Subcutaneous adipose tissue (tissue), 4 donors: ENCODE data around the gene UFSP2. TPM values are rescaled to one million over a fixed set of nuclear protein-coding genes. Genes with fewer than 3 reads are reported as not detected.

Experiments
- total RNA-seq, 4 donors: library from RNA; depleted of rRNA; stranded (reverse); fragments of >200 nt; gene quantifications; one replicate each; pipeline ENCODE4 v1.1.0, GENCODE V29; 2016
- TF ChIP-seq, protein P1 (sequence below): fragments of 450-650 bp; IDR thresholded peaks from one replicate; pipeline ENCODE4 v1.5.1; 2016; ENCODE audit warnings: low read depth, mild to moderate bottlenecking, control low read depth, antibody characterized with exemption, moderate library complexity

The UFSP2 gene
- total RNA-seq, 4 donors from 2014 or later: 22.9 to 43.6 (median 36.7) TPM

DNA sequence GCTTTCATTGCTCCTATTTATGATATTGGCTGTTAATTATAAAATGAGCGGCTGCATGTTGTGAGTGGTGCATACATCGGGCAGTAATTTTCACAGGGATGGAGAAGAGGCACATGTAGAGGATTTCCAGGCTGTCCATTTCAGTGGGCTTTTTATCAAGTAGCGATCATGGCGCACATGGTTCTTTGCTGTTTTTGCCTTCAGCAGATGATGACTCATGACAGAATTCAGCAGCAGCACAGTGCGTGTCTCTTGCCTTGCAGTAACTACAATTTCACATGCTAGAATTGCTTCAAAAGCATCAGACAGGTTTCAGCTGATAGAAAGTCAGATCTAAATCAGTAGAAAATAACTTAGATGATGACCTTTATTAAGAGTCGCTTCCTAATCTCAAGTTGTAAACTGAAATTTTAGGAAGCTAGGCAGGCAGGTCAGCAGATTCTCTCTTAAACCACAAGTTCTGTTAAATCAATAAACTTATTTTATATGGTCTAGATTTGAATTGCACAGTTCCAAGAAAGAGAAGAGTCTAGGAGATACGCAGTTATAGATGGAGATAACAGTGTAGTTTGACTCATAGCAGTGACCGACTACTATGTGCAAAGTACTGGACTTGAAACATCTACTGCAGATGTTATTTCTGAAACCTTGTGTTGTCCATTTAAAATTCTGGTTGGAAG lies 65.9 kb downstream of the UFSP2 start:
- TF ChIP-seq, protein P1, sequence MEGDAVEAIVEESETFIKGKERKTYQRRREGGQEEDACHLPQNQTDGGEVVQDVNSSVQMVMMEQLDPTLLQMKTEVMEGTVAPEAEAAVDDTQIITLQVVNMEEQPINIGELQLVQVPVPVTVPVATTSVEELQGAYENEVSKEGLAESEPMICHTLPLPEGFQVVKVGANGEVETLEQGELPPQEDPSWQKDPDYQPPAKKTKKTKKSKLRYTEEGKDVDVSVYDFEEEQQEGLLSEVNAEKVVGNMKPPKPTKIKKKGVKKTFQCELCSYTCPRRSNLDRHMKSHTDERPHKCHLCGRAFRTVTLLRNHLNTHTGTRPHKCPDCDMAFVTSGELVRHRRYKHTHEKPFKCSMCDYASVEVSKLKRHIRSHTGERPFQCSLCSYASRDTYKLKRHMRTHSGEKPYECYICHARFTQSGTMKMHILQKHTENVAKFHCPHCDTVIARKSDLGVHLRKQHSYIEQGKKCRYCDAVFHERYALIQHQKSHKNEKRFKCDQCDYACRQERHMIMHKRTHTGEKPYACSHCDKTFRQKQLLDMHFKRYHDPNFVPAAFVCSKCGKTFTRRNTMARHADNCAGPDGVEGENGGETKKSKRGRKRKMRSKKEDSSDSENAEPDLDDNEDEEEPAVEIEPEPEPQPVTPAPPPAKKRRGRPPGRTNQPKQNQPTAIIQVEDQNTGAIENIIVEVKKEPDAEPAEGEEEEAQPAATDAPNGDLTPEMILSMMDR: no peak

DNA sequence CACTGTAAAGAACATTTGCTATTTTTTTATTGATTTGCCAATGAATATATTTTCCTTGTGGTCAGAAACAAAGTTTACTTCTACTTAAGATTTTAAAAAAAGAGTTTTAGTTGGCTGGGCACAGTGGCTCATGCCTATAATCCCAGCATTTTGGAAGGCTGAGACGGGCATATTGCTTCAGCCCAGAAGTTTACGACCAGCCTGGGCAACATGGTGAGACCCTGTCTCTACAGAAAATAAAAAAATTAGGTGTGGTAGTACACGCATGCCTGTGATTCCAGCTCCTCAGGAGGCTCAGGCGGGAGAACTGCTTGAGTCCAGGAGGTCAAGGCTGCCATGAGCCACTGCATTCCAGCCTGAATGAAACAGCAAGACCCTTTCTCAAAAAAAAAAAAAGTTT lies 66.8 kb downstream of the UFSP2 start:
- TF ChIP-seq, protein P1: no peak

DNA sequence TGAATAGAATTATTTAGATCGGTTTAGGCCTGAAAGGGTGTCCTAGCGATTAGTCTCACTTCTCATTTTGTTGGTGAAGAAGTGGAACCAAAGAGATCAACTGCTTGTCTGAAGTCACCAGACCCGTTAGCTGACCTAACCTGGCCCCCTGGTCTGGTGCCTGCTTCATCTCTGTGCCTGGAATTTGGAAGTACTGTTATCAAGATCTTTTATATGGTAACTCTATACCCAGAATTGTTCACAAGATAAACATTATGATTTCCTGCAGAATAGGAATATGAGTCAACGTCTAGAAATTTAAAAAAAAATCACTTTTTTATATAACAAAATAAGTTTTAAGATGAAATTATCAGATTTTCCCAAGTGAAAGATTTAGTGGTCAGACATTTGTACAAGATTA lies 67.2 kb downstream of the UFSP2 start:
- TF ChIP-seq, protein P1: no peak

DNA sequence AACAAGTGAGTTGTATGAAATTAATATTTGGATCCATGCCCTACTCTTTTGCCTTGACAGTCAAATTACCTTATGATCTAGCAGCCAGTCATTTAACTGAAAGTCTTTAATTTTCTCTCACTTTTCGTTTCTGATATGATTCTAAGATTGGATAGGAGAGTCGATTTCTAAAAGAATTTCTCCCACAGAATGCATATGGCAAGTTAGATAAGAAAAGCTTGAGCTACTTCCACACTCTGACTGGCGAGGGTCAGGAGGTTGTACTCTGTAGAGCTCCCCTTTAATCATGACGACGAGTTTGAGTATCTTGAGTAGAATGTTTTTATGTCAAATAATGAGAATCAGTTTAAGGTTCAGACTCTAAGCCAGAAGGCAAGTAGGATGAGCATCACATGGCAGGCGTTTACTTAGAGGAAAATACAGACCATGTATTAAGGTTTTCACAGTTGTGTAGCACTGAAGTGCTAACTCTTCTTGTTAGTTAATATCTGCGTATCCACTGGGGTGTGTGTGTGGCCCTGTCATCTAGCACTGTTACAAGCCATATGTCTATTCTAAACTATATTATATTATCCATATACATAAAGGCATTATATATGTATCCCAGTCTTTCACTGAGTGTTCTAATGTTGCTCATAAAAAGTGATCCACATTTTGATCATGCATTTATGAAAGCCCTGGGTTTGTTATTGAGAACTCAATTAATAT lies 67.9 kb downstream of the UFSP2 start:
- TF ChIP-seq, protein P1: no peak

DNA sequence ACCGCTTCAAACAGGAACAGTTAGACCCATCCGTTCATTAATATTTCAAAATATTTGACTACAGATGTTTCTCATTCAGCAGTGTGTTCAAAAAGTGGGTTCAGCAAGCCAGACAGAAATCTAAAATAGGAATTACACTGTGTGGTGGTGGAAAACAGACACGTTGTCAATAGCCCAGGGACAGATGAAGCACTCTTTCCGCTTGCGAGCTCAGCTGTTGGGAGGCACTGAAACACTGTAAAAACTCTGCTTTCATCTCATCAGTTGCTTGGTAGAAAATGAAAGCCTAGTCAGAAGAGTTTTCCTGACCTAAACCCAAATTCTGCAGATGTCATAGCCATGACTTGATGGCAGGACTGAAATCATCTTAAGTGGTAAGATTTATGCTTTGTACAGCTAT lies 68.6 kb downstream of the UFSP2 start:
- TF ChIP-seq, protein P1: no peak

DNA sequence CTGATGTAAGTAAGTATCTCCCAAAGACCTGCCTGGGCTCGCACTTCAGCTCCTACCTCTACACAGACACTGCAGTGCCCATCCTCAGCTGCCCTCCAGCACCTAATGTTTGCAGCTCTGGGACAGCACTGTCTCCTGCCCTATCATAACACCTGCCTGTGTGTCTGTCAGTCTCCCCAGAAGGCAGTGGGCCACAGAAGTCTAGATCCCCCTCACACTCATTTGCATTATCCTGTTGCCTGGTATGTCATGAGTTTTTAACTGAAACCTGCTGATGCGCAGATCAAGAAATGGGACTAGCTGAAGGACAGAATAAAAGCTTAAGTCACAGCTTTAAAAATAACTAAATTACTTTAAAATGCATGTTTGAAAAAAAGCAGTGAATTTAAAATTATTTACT lies 73.0 kb downstream of the UFSP2 start:
- TF ChIP-seq, protein P1: no peak

DNA sequence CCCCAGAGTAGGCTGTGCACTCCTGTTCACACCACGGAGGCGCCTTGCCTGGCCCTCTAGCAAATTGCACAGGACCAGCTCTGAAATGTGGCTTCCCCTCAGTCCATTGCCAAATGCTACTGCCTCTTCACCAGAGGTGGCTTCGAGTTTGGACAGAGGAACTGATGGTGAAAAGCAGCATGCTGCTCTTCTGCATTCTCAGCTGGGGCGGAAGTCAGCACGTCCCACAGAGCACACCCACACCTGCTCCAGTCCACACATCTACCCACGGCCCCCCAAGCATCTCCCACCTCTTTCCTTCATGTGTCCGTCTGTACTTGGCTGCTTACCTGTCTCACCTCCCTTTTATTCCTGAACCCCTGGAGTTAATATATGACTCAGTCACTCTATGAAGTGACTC lies 73.6 kb downstream of the UFSP2 start:
- TF ChIP-seq, protein P1: no peak
